Sciatic nerve (tissue), 2 donors: Measurements from ENCODE around the gene MTFR1L. TPM values are rescaled to one million over a fixed set of nuclear protein-coding genes. Genes with fewer than 3 reads are reported as not detected.

Experiments used
- ATAC-seq: fragments of 200-7000 bp; cut with Tn5 transposase; one replicate; pipeline ENCODE4 v1.9.1; 2020; ENCODE audit warnings: mild to moderate bottlenecking, moderate library complexity
- DNase-seq: peaks from one replicate; pipeline ENCODE4 v3.0.0-alpha.2; 2020; ENCODE audit warnings: low spot score
- intact Hi-C: fragments of 100-400 bp; cut with DNase I; formaldehyde crosslinking; loops from one replicate; pipeline ENCODE4 v1.14.2; 2022
- total RNA-seq: library from RNA; stranded (reverse); fragmentation: NEBNext Ultra II Directional; extraction: Animal tissue kit (Norgen Biotek cat#: 25700); gene quantifications from one replicate; pipeline ENCODE4 v1.2.1, GENCODE V29; 2021
- donor health status: DM: no; HTN: no; CAD: no.
- donor health status: DM: no; HTN: no; CAD: no.

MTFR1L gene
- total RNA-seq, 1 donor from 2014 or later: 65.4 TPM

GRCh38 chr1:25786887-25787759 lies 32.6 kb upstream of the MTFR1L start:
- ATAC-seq (no peak), DNase-seq (no peak)
- intact Hi-C loops: no loop called here

- no peak for DNase-seq
- ATAC-seq: no peak
- intact Hi-C loops: no loop called here
These were observed 32.0 kb upstream of the MTFR1L start for GRCh38 chr1:25787760-25788166.

- intact Hi-C loops: no loop called here
- ATAC-seq: no peak
- no peak for DNase-seq
These were observed 29.3 kb upstream of the MTFR1L start for GRCh38 chr1:25790472-25790871.

GRCh38 chr1:25792115-25792514 lies 27.6 kb upstream of the MTFR1L start:
- DNase-seq (no peak), ATAC-seq (no peak)
- intact Hi-C loops: no loop called here

GRCh38 chr1:25793585-25794170 lies 26.1 kb upstream of the MTFR1L start:
- no peak for ATAC-seq
- intact Hi-C loops: no loop called here
- no peak for DNase-seq

GRCh38 chr1:25794325-25794724 lies 25.4 kb upstream of the MTFR1L start:
- intact Hi-C loops: no loop called here
- ATAC-seq (no peak), DNase-seq (no peak)

GRCh38 chr1:25795211-25795610 lies 24.5 kb upstream of the MTFR1L start:
- DNase-seq: no peak
- no peak for ATAC-seq
- intact Hi-C loops: no loop called here

GRCh38 chr1:25795946-25796810 lies 23.6 kb upstream of the MTFR1L start:
- no peak for ATAC-seq
- DNase-seq: no peak
- intact Hi-C loops: no loop called here

- ATAC-seq (peak; percentile 61), DNase-seq (peak; percentile 92)
- intact Hi-C loops: no loop called here
These were observed 22.8 kb upstream of the MTFR1L start for GRCh38 chr1:25796811-25797458.

- no peak for DNase-seq
- no peak for ATAC-seq
- intact Hi-C loops: no loop called here
These were observed 21.8 kb upstream of the MTFR1L start for GRCh38 chr1:25797939-25798338.

GRCh38 chr1:25798666-25799351 lies 20.9 kb upstream of the MTFR1L start:
- intact Hi-C loops: no loop called here
- no peak for ATAC-seq
- no peak for DNase-seq

- intact Hi-C loops: no loop called here
- ATAC-seq (peak; percentile 7), DNase-seq (no peak)
These were observed 20.3 kb upstream of the MTFR1L start for GRCh38 chr1:25799352-25799934.

- intact Hi-C loops: loop anchor here (5.0 kb wide), 1 partner anchor 188 kb away; no protein-coding TSS in a partner anchor
- DNase-seq: peak; percentile 80
- peak; percentile 64 for ATAC-seq
These were observed 19.6 kb upstream of the MTFR1L start, which contains the start of gene SELENON for GRCh38 chr1:25799935-25800702. TSS of gene SELENON (plus strand) at chr1:25800193. CDS start at chr1:25800231, 38 bp downstream.

GRCh38 chr1:25800703-25801377 lies 18.9 kb upstream of the MTFR1L start:
- intact Hi-C loops: loop anchor here (5.0 kb wide), 1 partner anchor 189 kb away; no protein-coding TSS in a partner anchor
- ATAC-seq: peak; percentile 5
- peak; percentile 59 for DNase-seq

GRCh38 chr1:25802915-25803314 lies 16.8 kb upstream of the MTFR1L start:
- DNase-seq (no peak), ATAC-seq (no peak)
- intact Hi-C loops: loop anchor here (5.0 kb wide), 1 partner anchor 191 kb away; no protein-coding TSS in a partner anchor

GRCh38 chr1:25803368-25803767 lies 16.4 kb upstream of the MTFR1L start:
- ATAC-seq (no peak), DNase-seq (no peak)
- intact Hi-C loops: loop anchor here (5.0 kb wide), 1 partner anchor 191 kb away; no protein-coding TSS in a partner anchor
